ENCODE measurements around the gene F8. TPM values are rescaled to one million over a fixed set of nuclear protein-coding genes. Genes with fewer than 3 reads are reported as not detected.
"Not testable (repeated sequence)": the region's sequence is repeated elsewhere in the genome, so short reads cannot be mapped to it uniquely, and the experiment has no call there.

Gene F8
- total RNA-seq, 2 experiments from 2014 or later = 7.5 to 8.9 TPM

DNA sequence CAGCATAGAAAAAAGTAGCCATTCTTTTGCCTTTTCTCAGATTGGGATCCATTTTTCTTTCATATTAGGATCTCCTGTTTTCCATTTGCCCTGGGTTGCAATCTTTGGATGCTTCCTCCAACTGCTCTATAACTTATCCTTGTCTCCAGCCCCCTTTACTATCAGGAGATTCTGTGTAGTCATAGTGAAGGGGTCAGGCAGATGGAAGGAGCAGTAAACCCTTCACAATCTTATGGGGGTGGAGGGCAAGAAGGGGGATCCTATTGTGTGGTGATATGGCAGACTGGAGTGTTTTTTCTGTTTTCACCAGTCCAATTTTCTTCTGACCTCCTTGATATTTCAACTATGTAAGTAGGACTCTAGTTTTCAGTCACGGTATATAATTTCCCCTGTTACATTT, 186.4 kb downstream of the F8 start:
- Mint-ChIP-seq H3K27ac (no peak overlapping the region), H3K4me3 (no peak overlapping the region), H3K36me3 (no peaks in the 10 kb centered on the region), H3K9me3 (no peaks in the 10 kb centered on the region), H3K27me3 (no peaks in the 10 kb centered on the region), H3K4me1 (ENCODE audit: low read depth) (no peaks in the 10 kb centered on the region)
- intact Hi-C loops (cut with micrococcal nuclease) = no loop called here
- POLR2A ChIA-PET = no interaction called here
- CTCF ChIA-PET = no interaction called here
- DNase-seq = no peak

GRCh38 chrX:154834562-154834961, 188.0 kb downstream of the F8 start, which contains the start of gene SMIM9:
Gene SMIM9, minus strand, starts transcription at chrX:154834662. Its CDS starts 3,806 bp downstream, at chrX:154830856.
- H3K4me3 Mint-ChIP-seq = no peak within 1 kb of the TSS
- no peaks in the 10 kb centered on the region for H3K36me3 Mint-ChIP-seq
- ChIA-PET POLR2A (no interaction called here), CTCF (interaction anchor here (1.6 kb wide), 1 partner anchor 86 kb away, joined by 7 read pairs; no protein-coding TSS in a partner anchor)
- H3K27me3 Mint-ChIP-seq = no peaks in the 10 kb centered on the region
- no peak within 1 kb of the TSS for H3K27ac Mint-ChIP-seq
- peaks cover 3% of the 10 kb centered on the region for H3K4me1 Mint-ChIP-seq (ENCODE audit: low read depth)
- intact Hi-C loops (cut with micrococcal nuclease) = no loop called here
- DNase-seq = no peak
- no peaks in the 10 kb centered on the region for H3K9me3 Mint-ChIP-seq

- no peak for DNase-seq
- ChIA-PET CTCF (interaction anchor here (1.6 kb wide), 1 partner anchor 85 kb away, joined by 7 read pairs; no protein-coding TSS in a partner anchor), POLR2A (no interaction called here)
- Mint-ChIP-seq H3K9me3 (no peaks in the 10 kb centered on the region), H3K4me1 (ENCODE audit: low read depth) (peaks cover 7% of the 10 kb centered on the region), H3K27me3 (no peaks in the 10 kb centered on the region), H3K4me3 (no peak overlapping the region), H3K36me3 (no peaks in the 10 kb centered on the region), H3K27ac (no peak overlapping the region)
- intact Hi-C loops (cut with micrococcal nuclease) = no loop called here
Measured at GRCh38 chrX:154833746-154834274, 188.7 kb downstream of the F8 start.

DNA sequence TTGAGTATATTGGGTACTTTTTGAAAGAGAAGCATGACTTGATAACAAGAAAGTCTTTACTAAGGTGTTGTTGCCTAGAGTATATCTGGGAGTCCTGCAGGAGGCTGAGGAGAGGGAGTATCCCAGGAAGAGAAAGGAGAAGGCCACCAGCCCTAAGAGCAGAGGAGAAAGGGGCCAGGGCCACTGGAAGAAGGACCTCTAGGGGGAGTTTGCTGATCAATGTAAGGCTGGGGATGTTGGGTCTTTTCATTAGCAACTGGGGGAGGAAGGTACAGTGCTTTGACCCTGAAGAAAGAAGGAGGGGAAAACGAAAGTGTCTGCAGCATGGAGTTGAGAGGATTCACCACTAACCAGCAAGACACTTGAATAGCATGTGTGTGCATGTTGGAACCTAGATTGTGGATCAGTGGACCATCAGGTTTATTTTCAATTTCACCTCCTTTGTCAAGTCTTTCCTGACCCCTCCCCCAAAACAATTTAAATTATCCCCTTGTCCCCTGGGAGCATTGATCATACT, 192.5 kb downstream of the F8 start:
- ChIA-PET CTCF (no interaction called here), POLR2A (no interaction called here)
- Mint-ChIP-seq H3K4me1 (ENCODE audit: low read depth) (peaks cover 20% of the 10 kb centered on the region), H3K9me3 (no peaks in the 10 kb centered on the region), H3K36me3 (no peaks in the 10 kb centered on the region), H3K4me3 (no peak overlapping the region), H3K27ac (no peak overlapping the region), H3K27me3 (no peaks in the 10 kb centered on the region)
- DNase-seq = no peak
- intact Hi-C loops (cut with micrococcal nuclease) = no loop called here

- DNase-seq = no peak
- no peaks in the 10 kb centered on the region for H3K9me3 Mint-ChIP-seq
- H3K4me3 Mint-ChIP-seq = no peak overlapping the region
- H3K27ac Mint-ChIP-seq = no peak overlapping the region
- CTCF ChIA-PET = no interaction called here
- H3K27me3 Mint-ChIP-seq = no peaks in the 10 kb centered on the region
- POLR2A ChIA-PET = no interaction called here
- peaks cover 20% of the 10 kb centered on the region for H3K4me1 Mint-ChIP-seq (ENCODE audit: low read depth)
- intact Hi-C loops (cut with micrococcal nuclease) = no loop called here
- H3K36me3 Mint-ChIP-seq = no peaks in the 10 kb centered on the region
Measured at GRCh38 chrX:154829134-154829533, 193.4 kb downstream of the F8 start.

GRCh38 chrX:154828016-154828408, 194.5 kb downstream of the F8 start:
- no peaks in the 10 kb centered on the region for H3K36me3 Mint-ChIP-seq
- no peaks in the 10 kb centered on the region for H3K27me3 Mint-ChIP-seq
- H3K9me3 Mint-ChIP-seq = no peaks in the 10 kb centered on the region
- peak overlapping the region; percentile 23 for H3K27ac Mint-ChIP-seq
- H3K4me3 Mint-ChIP-seq = no peak overlapping the region
- peaks cover 20% of the 10 kb centered on the region for H3K4me1 Mint-ChIP-seq (ENCODE audit: low read depth)
- ChIA-PET CTCF (no interaction called here), POLR2A (no interaction called here)
- intact Hi-C loops (cut with micrococcal nuclease) = no loop called here
- DNase-seq = no peak

- CTCF ChIA-PET = no interaction called here
- Mint-ChIP-seq H3K27me3 (no peaks in the 10 kb centered on the region), H3K9me3 (no peaks in the 10 kb centered on the region), H3K36me3 (no peaks in the 10 kb centered on the region), H3K4me3 (no peak overlapping the region), H3K4me1 (ENCODE audit: low read depth) (peaks cover 20% of the 10 kb centered on the region), H3K27ac (peak overlapping the region; percentile 69)
- intact Hi-C loops (cut with micrococcal nuclease) = loop anchor here (1.0 kb wide), 1 partner anchor 28 kb away; no protein-coding TSS in a partner anchor
- POLR2A ChIA-PET = no interaction called here
- peak; percentile 13 for DNase-seq
Measured at GRCh38 chrX:154827194-154828015, 195.1 kb downstream of the F8 start.

DNA sequence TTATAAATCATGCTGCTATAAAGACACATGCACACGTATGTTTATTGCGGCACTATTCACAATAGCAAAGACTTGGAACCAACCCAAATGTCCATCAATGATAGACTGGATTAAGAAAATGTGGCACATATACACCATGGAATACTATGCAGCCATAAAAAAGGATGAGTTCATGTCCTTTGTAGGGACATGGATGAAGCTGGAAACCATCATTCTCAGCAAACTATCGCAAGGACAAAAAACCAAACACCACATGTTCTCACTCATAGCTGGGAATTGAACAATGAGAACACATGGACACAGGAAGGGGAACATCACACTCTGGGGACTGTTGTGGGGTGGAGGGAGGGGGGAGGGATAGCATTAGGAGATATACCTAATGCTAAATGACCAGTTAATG, 196.9 kb downstream of the F8 start:
- POLR2A ChIA-PET; DNase-seq; intact Hi-C loops (cut with micrococcal nuclease); H3K36me3 Mint-ChIP-seq; H3K9me3 Mint-ChIP-seq; H3K27ac Mint-ChIP-seq; H3K4me3 Mint-ChIP-seq; H3K27me3 Mint-ChIP-seq; CTCF ChIA-PET: not testable (repeated sequence)
- H3K4me1 Mint-ChIP-seq (ENCODE audit: low read depth) = peaks cover 20% of the 10 kb centered on the region

DNA sequence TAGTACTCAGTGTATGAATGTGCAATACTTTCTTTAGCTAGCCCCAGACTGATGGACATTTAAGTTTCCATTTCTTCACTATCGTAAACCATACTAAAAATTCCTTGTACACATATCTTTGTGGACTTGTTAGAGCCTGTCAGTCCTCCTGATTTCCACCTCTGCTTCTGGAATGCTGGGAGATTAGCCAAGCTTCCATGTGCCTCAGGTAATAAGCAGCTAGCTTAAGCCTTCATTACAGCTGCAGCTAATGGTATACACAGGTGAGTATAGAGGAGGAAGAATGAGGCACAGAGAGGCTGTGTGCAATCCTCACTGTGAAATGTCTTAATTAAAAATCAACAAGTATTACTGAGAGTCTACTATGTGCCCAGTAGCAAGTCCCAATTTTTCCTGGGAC, 197.9 kb downstream of the F8 start:
- H3K27ac Mint-ChIP-seq = no peak overlapping the region
- H3K36me3 Mint-ChIP-seq = no peaks in the 10 kb centered on the region
- H3K4me1 Mint-ChIP-seq (ENCODE audit: low read depth) = peaks cover 16% of the 10 kb centered on the region
- intact Hi-C loops (cut with micrococcal nuclease) = no loop called here
- H3K4me3 Mint-ChIP-seq = no peak overlapping the region
- no peaks in the 10 kb centered on the region for H3K9me3 Mint-ChIP-seq
- DNase-seq = no peak
- CTCF ChIA-PET = no interaction called here
- POLR2A ChIA-PET = no interaction called here
- no peaks in the 10 kb centered on the region for H3K27me3 Mint-ChIP-seq

DNA sequence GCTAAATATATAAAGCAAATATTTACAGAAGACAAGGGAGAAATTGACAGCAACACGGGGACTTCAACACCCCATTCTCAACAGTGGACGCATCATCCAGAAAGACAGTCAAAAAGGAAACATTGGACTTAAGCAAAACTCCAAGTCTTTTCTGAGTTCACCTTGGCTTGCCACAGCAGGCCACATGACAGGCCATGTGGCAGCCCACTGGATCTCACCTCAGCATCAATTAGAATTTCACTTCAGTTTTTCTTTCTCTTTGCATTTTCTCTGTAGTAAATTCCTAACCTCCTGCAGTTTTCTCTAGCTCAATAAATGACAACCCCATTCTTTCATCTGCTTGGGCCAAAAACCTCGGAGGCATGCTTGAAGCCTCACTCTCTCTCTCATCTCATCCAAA, 200.5 kb downstream of the F8 start:
- H3K36me3 Mint-ChIP-seq = no peaks in the 10 kb centered on the region
- CTCF ChIA-PET = interaction anchor here (0.9 kb wide), 1 partner anchor 10 kb away, joined by 3 read pairs; no protein-coding TSS in a partner anchor

DNA sequence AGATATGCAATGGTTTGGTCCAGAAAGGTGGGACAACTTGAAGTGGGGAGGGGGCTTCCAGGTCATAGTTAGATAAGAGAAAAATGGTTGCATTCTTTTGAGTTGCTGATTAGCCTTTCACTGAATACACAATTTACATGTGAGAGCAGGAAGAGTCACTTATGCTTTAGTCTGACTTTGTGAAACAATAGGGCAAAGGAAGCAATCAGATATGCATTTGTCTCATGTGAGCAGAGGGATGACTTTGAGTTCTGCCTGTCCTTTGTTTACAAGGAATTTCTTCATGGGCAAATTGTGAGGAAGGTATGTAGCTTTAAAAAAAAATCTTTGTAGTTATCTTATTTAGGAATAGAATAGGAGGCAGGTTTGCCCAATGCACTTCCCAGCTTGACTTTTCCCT, 201.0 kb downstream of the F8 start:
- CTCF ChIA-PET = interaction anchor here (0.9 kb wide), 1 partner anchor 10 kb away, joined by 3 read pairs; no protein-coding TSS in a partner anchor
- H3K4me3 Mint-ChIP-seq = no peak overlapping the region
- no peak for DNase-seq
- H3K36me3 Mint-ChIP-seq = no peaks in the 10 kb centered on the region
- POLR2A ChIA-PET = no interaction called here
- intact Hi-C loops (cut with micrococcal nuclease) = no loop called here
- no peaks in the 10 kb centered on the region for H3K27me3 Mint-ChIP-seq
- H3K4me1 Mint-ChIP-seq (ENCODE audit: low read depth) = no peaks in the 10 kb centered on the region
- H3K9me3 Mint-ChIP-seq = no peaks in the 10 kb centered on the region
- H3K27ac Mint-ChIP-seq = no peak overlapping the region

More for the DNA sequence above, 200.5 kb downstream of the F8 start:
- Mint-ChIP-seq H3K27ac (no peak overlapping the region), H3K9me3 (no peaks in the 10 kb centered on the region), H3K4me1 (ENCODE audit: low read depth) (no peaks in the 10 kb centered on the region), H3K27me3 (no peaks in the 10 kb centered on the region), H3K4me3 (no peak overlapping the region)
- DNase-seq = no peak
- intact Hi-C loops (cut with micrococcal nuclease) = no loop called here
- POLR2A ChIA-PET = no interaction called here

- DNase-seq = no peak
- POLR2A ChIA-PET = no interaction called here
- H3K36me3 Mint-ChIP-seq = no peaks in the 10 kb centered on the region
- intact Hi-C loops (cut with micrococcal nuclease) = no loop called here
- H3K9me3 Mint-ChIP-seq = no peaks in the 10 kb centered on the region
- no peaks in the 10 kb centered on the region for H3K4me1 Mint-ChIP-seq (ENCODE audit: low read depth)
- CTCF ChIA-PET = no interaction called here
- H3K27ac Mint-ChIP-seq = no peak overlapping the region
- H3K27me3 Mint-ChIP-seq = no peaks in the 10 kb centered on the region
- H3K4me3 Mint-ChIP-seq = no peak overlapping the region
Measured at GRCh38 chrX:154819771-154820341, 202.7 kb downstream of the F8 start.

Data from activated CD4-positive, alpha-beta memory T cell treated with anti-CD3 and anti-CD28 coated beads for 36 hours (primary cell).